DMS79 treated with DMSO at 0.1 percent for 48 hours (cell line): ENCODE data around the gene SSX2IP.
"Not testable (repeated sequence)": the region's sequence is repeated elsewhere in the genome, so short reads cannot be mapped to it uniquely, and the experiment has no call there.

ENCODE experiments used
- DNase-seq: peaks from one replicate; lab custom pipeline; 2025; lab: John Stamatoyannopoulos, UW

Gene SSX2IP

GRCh38 chr1:84690397-84691121, at the start of gene SSX2IP:
Gene SSX2IP, minus strand, starts transcription at chr1:84690461. Its CDS starts 19,242 bp downstream, at chr1:84671219.
- peak; percentile 91 for DNase-seq

GRCh38 chr1:84738237-84738636, 48.0 kb upstream of the SSX2IP start:
- no peak for DNase-seq

- DNase-seq: no peak
Measured at GRCh38 chr1:84737590-84737989, 47.3 kb upstream of the SSX2IP start.

GRCh38 chr1:84736944-84737343, 46.7 kb upstream of the SSX2IP start:
- no peak for DNase-seq

- no peak for DNase-seq
Measured at GRCh38 chr1:84736445-84736844, 46.2 kb upstream of the SSX2IP start.

- no peak for DNase-seq
Measured at GRCh38 chr1:84735483-84735882, 45.2 kb upstream of the SSX2IP start.

- DNase-seq: no peak
Measured at GRCh38 chr1:84732520-84732919, 42.3 kb upstream of the SSX2IP start.

GRCh38 chr1:84731519-84731918, 41.3 kb upstream of the SSX2IP start:
- DNase-seq: no peak

- not testable (repeated sequence) for DNase-seq
Measured at GRCh38 chr1:84727711-84728110, 37.5 kb upstream of the SSX2IP start.

- DNase-seq: no peak
Measured at GRCh38 chr1:84726593-84727499, 36.6 kb upstream of the SSX2IP start.

- DNase-seq: no peak
Measured at GRCh38 chr1:84724128-84724860, 34.0 kb upstream of the SSX2IP start.

GRCh38 chr1:84722794-84723193, 32.5 kb upstream of the SSX2IP start:
- DNase-seq: no peak

GRCh38 chr1:84721872-84722271, 31.6 kb upstream of the SSX2IP start:
- DNase-seq: not testable (repeated sequence)

GRCh38 chr1:84721152-84721551, 30.9 kb upstream of the SSX2IP start:
- no peak for DNase-seq

GRCh38 chr1:84720221-84720780, 30.0 kb upstream of the SSX2IP start:
- peak; percentile 72 for DNase-seq

- DNase-seq: no peak
Measured at GRCh38 chr1:84719543-84720217, 29.4 kb upstream of the SSX2IP start.

GRCh38 chr1:84715342-84716019, 25.2 kb upstream of the SSX2IP start:
- peak; percentile 25 for DNase-seq

- no peak for DNase-seq
Measured at GRCh38 chr1:84712276-84712874, 22.1 kb upstream of the SSX2IP start.

- no peak for DNase-seq
Measured at GRCh38 chr1:84711869-84712268, 21.6 kb upstream of the SSX2IP start.

- peak; percentile 54 for DNase-seq
Measured at GRCh38 chr1:84711121-84711520, 20.9 kb upstream of the SSX2IP start.
